ENCODE data around the gene UBLCP1. TPM values are rescaled to one million over a fixed set of nuclear protein-coding genes. Genes with fewer than 3 reads are reported as not detected.

Gene UBLCP1
- total RNA-seq, 2 experiments from 2014 or later = 11.3 to 24.9 TPM

DNA sequence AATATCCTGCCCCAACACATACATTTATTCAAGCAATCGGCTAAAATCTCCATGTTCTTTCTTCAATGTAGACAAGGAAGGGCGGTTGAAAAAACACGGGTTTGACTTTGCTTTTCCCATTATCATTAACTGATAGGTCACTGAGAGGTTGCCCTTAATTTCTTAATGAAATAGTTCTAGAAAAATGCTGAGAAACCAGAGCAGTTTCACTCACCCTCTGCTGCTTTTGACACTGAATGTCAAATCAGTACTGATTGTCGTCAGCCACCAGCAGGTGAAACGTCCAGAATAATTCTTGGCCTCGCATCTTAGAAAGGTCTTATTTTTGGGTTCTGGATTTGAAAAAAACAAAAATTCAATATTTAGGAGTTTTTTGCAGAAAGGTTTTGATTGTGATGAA lies 59.1 kb downstream of the UBLCP1 start:
- no peaks in the 10 kb centered on the region for H3K4me1 ChIP-seq (ENCODE audit: insufficient read depth, low read length, poor library complexity, severe bottlenecking)
- intact Hi-C loops (cut with micrococcal nuclease; ENCODE audit: unreplicated experiment) = no loop called here
- H3K4me3 ChIP-seq (ENCODE audit: low read depth, low read length, poor library complexity, severe bottlenecking) = no peak overlapping the region
- BruUV-seq (replicated peaks) = no TSS peak
- no peak for DNase-seq (ENCODE audit: low spot score)
- no peaks in the 10 kb centered on the region for H3K9me3 ChIP-seq (ENCODE audit: low read length)
- H3K27ac ChIP-seq (ENCODE audit: low read depth, low read length, poor library complexity, severe bottlenecking) = no peak overlapping the region
- H3K9me2 ChIP-seq (ENCODE audit: insufficient read depth, low read length) = no peaks in the 10 kb centered on the region
- H3K36me3 ChIP-seq (ENCODE audit: insufficient read depth, low read length) = no peaks in the 10 kb centered on the region
- TF ChIP-seq EZH2phosphoT487 (IDR thresholded peaks at IDR 0.05; ENCODE audit: borderline replicate concordance, low read depth, low read length) = no peak
- TF ChIP-seq, protein P1, sequence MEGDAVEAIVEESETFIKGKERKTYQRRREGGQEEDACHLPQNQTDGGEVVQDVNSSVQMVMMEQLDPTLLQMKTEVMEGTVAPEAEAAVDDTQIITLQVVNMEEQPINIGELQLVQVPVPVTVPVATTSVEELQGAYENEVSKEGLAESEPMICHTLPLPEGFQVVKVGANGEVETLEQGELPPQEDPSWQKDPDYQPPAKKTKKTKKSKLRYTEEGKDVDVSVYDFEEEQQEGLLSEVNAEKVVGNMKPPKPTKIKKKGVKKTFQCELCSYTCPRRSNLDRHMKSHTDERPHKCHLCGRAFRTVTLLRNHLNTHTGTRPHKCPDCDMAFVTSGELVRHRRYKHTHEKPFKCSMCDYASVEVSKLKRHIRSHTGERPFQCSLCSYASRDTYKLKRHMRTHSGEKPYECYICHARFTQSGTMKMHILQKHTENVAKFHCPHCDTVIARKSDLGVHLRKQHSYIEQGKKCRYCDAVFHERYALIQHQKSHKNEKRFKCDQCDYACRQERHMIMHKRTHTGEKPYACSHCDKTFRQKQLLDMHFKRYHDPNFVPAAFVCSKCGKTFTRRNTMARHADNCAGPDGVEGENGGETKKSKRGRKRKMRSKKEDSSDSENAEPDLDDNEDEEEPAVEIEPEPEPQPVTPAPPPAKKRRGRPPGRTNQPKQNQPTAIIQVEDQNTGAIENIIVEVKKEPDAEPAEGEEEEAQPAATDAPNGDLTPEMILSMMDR (conservative IDR thresholded peaks at IDR 0.05; ENCODE audit: low read length) = no peak
- no peak overlapping the region for H2AFZ ChIP-seq (ENCODE audit: low read length)
- no peaks in the 10 kb centered on the region for H3K79me2 ChIP-seq (ENCODE audit: insufficient read depth, low read depth, low read length)
- no peak overlapping the region for H3K4me2 ChIP-seq (ENCODE audit: low read length)
- no peaks in the 10 kb centered on the region for H4K20me1 ChIP-seq (ENCODE audit: insufficient read depth, low read length)
- CTCF ChIA-PET (ENCODE audit: unreplicated experiment) = no interaction called here
- POLR2A ChIA-PET = no interaction called here

- ChIA-PET CTCF (ENCODE audit: unreplicated experiment) (no interaction called here), POLR2A (interaction anchor here (1.3 kb wide), 2 partner anchors 9 to 10 kb away, joined by 3 to 6 read pairs; no protein-coding TSS in a partner anchor)
- H3K79me2 ChIP-seq (ENCODE audit: insufficient read depth, low read depth, low read length) = no peaks in the 10 kb centered on the region
- TF ChIP-seq EZH2phosphoT487 (IDR thresholded peaks at IDR 0.05; ENCODE audit: borderline replicate concordance, low read depth, low read length) = no peak
- TF ChIP-seq, protein P1 (conservative IDR thresholded peaks at IDR 0.05; ENCODE audit: low read length) = no peak
- no peaks in the 10 kb centered on the region for H3K9me2 ChIP-seq (ENCODE audit: insufficient read depth, low read length)
- no peak overlapping the region for H3K27ac ChIP-seq (ENCODE audit: low read depth, low read length, poor library complexity, severe bottlenecking)
- H3K4me1 ChIP-seq (ENCODE audit: insufficient read depth, low read length, poor library complexity, severe bottlenecking) = no peaks in the 10 kb centered on the region
- no peaks in the 10 kb centered on the region for H4K20me1 ChIP-seq (ENCODE audit: insufficient read depth, low read length)
- no peak overlapping the region for H2AFZ ChIP-seq (ENCODE audit: low read length)
- DNase-seq (ENCODE audit: low spot score) = no peak
- no TSS peak for BruUV-seq (replicated peaks)
- intact Hi-C loops (cut with micrococcal nuclease; ENCODE audit: unreplicated experiment) = no loop called here
- H3K9me3 ChIP-seq (ENCODE audit: low read length) = no peaks in the 10 kb centered on the region
- no peak overlapping the region for H3K4me3 ChIP-seq (ENCODE audit: low read depth, low read length, poor library complexity, severe bottlenecking)
- no peak overlapping the region for H3K4me2 ChIP-seq (ENCODE audit: low read length)
- no peaks in the 10 kb centered on the region for H3K36me3 ChIP-seq (ENCODE audit: insufficient read depth, low read length)
Measured at GRCh38 chr5:159324102-159324755, 61.1 kb downstream of the UBLCP1 start.

DNA sequence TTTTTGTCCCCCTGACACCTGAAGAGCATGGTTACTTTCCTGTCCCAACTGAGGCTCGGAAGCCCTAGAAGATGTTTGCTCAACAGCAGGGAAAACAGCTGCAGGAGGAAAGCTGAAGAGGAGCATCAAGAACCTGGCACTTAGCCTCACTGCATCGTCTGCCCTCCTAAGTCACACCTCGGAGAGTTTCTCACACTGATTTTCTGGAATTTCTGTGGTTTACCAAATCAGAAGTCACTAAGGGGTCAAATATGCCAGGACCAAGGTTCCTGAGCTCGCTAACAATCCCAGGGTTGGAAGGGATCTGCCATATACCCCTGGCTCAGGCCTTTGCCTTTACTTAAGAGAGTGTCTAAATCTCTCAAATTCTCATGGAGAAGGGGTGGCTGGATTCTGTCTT lies 61.9 kb downstream of the UBLCP1 start:
- Histone ChIP-seq H3K4me1 (ENCODE audit: insufficient read depth, low read length, poor library complexity, severe bottlenecking) (peaks cover under 1% of the 10 kb centered on the region), H2AFZ (ENCODE audit: low read length) (no peak overlapping the region), H3K9me3 (ENCODE audit: low read length) (no peaks in the 10 kb centered on the region), H3K79me2 (ENCODE audit: insufficient read depth, low read depth, low read length) (no peaks in the 10 kb centered on the region), H3K36me3 (ENCODE audit: insufficient read depth, low read length) (no peaks in the 10 kb centered on the region), H3K27ac (ENCODE audit: low read depth, low read length, poor library complexity, severe bottlenecking) (no peak overlapping the region), H3K4me2 (ENCODE audit: low read length) (no peak overlapping the region), H4K20me1 (ENCODE audit: insufficient read depth, low read length) (no peaks in the 10 kb centered on the region), H3K4me3 (ENCODE audit: low read depth, low read length, poor library complexity, severe bottlenecking) (no peak overlapping the region), H3K9me2 (ENCODE audit: insufficient read depth, low read length) (no peaks in the 10 kb centered on the region)
- TF ChIP-seq, protein P1 (conservative IDR thresholded peaks at IDR 0.05; ENCODE audit: low read length) = no peak
- no peak for TF ChIP-seq EZH2phosphoT487 (IDR thresholded peaks at IDR 0.05; ENCODE audit: borderline replicate concordance, low read depth, low read length)
- CTCF ChIA-PET (ENCODE audit: unreplicated experiment) = no interaction called here
- no TSS peak for BruUV-seq (replicated peaks)
- POLR2A ChIA-PET = interaction anchor here (0.5 to 1.3 kb wide), 5 partner anchors 9 to 264 kb away, joined by 3 to 6 read pairs (median 3); no protein-coding TSS in a partner anchor
- intact Hi-C loops (cut with micrococcal nuclease; ENCODE audit: unreplicated experiment) = no loop called here
- DNase-seq (ENCODE audit: low spot score) = no peak
